T-helper 17 cell (primary cell): Measurements from ENCODE around the gene SYT6. TPM values are rescaled to one million over a fixed set of nuclear protein-coding genes. Genes with fewer than 3 reads are reported as not detected.
A peak's percentile ranks its signal among the peaks of the same experiment; 100 is the strongest.

ENCODE experiments used
- ATAC-seq: fragments of 150-1000 bp; cut with Tn5 transposase; 2 replicates; pipeline ENCODE4 v1.10.0; 2021; ENCODE audit warnings: mild to moderate bottlenecking, moderate library complexity
- DNase-seq, 3 donors: peaks; one replicate each; pipeline versions ENCODE4 v3.0.0 to v3.0.0-alpha.2; 2020 to 2021
- H3K9me3 ChIP-seq: one replicate; pipeline ENCODE4 v1.7.0; 2013; ENCODE audit warnings: low read length, mild to moderate bottlenecking; ENCODE audit not compliant: control insufficient read depth, poor library complexity, severe bottlenecking
- H3K27ac Mint-ChIP-seq: one replicate; pipeline ENCODE4 v1.8.0; 2022; ENCODE audit warnings: mild to moderate bottlenecking, moderate library complexity, mixed read lengths
- H3K27me3 Mint-ChIP-seq: one replicate; pipeline ENCODE4 v1.8.0; 2022; ENCODE audit warnings: mixed read lengths
- H3K36me3 Mint-ChIP-seq: one replicate; pipeline ENCODE4 v1.8.0; 2022; ENCODE audit warnings: low read depth, mixed read lengths
- H3K4me1 Mint-ChIP-seq: one replicate; pipeline ENCODE4 v1.8.0; 2022; ENCODE audit warnings: mild to moderate bottlenecking, mixed read lengths
- H3K4me3 Mint-ChIP-seq: one replicate; pipeline ENCODE4 v1.8.0; 2022; ENCODE audit warnings: mild to moderate bottlenecking, moderate library complexity, mixed read lengths
- total RNA-seq, 4 donors: library from RNA in 2 of 4; stranded (reverse) in 2 of 4; gene quantifications; one replicate each; pipeline ENCODE4 v1.2.3 and lab custom pipeline; 2022 to 2026

SYT6 gene
- total RNA-seq, 2 donors from 2014 or later: 0.10 TPM; not detected in 1

GRCh38 chr1:114107474-114108435 lies 45.9 kb downstream of the SYT6 start:
- peaks cover 3% of the 10 kb centered on the region for H3K4me1 Mint-ChIP-seq
- H3K36me3 Mint-ChIP-seq: peaks cover 4% of the 10 kb centered on the region
- no peak overlapping the region for H3K27ac Mint-ChIP-seq
- no peaks in the 10 kb centered on the region for H3K9me3 ChIP-seq
- no peak overlapping the region for H3K4me3 Mint-ChIP-seq
- H3K27me3 Mint-ChIP-seq: peaks cover 26% of the 10 kb centered on the region
- DNase-seq (no peak), ATAC-seq (no peak)

- Mint-ChIP-seq H3K36me3 (peaks cover 3% of the 10 kb centered on the region), H3K27me3 (peaks cover 35% of the 10 kb centered on the region), H3K27ac (no peak overlapping the region), H3K4me3 (no peak overlapping the region), H3K4me1 (no peaks in the 10 kb centered on the region)
- DNase-seq (no peak), ATAC-seq (no peak)
- no peaks in the 10 kb centered on the region for H3K9me3 ChIP-seq
These were observed 48.2 kb downstream of the SYT6 start for GRCh38 chr1:114105421-114105979.

DNA sequence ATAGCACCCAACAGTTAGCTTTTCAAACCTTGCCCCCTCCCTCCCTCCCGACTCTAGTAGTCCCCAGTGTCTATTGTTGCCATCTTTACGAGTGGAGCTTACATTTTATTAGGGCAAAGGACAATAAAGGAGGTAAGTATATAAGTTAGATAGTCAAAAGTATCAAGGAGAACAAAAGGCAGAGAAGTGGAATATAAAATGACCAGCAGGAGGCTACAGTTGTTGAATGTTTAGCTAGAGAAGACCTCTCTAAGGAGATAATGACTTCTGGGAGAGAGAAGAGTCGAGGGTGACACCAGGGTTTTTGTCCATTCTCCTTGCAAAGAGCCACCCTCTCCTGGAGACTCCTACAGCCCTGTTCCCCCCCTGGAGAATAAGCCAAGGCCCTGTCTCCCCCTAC lies 48.7 kb downstream of the SYT6 start:
- peaks cover 35% of the 10 kb centered on the region for H3K27me3 Mint-ChIP-seq

DNA sequence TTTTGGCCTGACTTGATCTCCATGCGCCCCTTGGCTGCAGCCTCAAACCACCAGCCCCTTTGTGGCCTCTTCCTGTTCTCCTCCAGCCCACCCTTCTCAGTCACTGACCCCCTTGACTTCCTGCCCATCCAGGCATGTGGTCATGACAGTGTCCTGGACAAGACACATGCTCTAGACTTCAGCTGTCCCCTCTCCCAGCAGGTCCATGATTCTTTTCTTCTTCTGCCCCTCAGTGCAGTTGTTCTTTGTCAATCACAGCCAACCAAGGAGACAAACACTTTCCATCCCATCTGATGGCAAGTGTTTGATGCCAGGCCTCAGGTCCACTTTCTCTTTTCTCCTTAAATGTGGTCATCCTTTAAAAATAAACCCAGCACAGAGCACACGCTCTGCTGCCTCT lies 49.7 kb downstream of the SYT6 start:
- Mint-ChIP-seq H3K4me1 (no peaks in the 10 kb centered on the region), H3K4me3 (no peak overlapping the region), H3K36me3 (peaks cover 3% of the 10 kb centered on the region), H3K27ac (peak overlapping the region; percentile 49), H3K27me3 (peaks cover 39% of the 10 kb centered on the region)
- no peak for DNase-seq
- no peaks in the 10 kb centered on the region for H3K9me3 ChIP-seq
- no peak for ATAC-seq

More for the DNA sequence above, 48.7 kb downstream of the SYT6 start:
- H3K36me3 Mint-ChIP-seq: peaks cover 3% of the 10 kb centered on the region
- no peak overlapping the region for H3K27ac Mint-ChIP-seq
- DNase-seq (no peak), ATAC-seq (no peak)
- no peaks in the 10 kb centered on the region for H3K4me1 Mint-ChIP-seq
- no peak overlapping the region for H3K4me3 Mint-ChIP-seq
- no peaks in the 10 kb centered on the region for H3K9me3 ChIP-seq

DNA sequence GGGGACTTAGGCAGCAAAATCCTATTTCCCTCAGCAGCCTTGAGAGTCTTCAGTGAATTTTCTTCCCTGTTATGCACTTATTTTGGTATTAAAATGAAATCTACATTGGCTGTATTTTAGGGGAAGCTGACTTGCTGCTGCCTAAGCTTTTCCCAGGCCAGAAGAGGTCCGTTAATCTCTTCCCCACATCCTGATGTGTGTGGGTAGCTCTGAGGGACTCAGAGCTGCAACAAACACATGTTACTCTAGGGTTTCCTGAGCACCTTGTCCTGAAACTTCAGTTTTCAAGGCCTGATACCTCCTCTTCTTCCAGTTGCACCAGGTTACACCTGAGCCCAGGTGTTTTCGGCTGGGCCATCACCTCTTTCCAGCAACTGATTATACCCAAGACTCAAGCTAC lies 51.5 kb downstream of the SYT6 start:
- ATAC-seq: no peak
- peaks cover 3% of the 10 kb centered on the region for H3K36me3 Mint-ChIP-seq
- no peak for DNase-seq
- no peak overlapping the region for H3K27ac Mint-ChIP-seq
- H3K27me3 Mint-ChIP-seq: peaks cover 38% of the 10 kb centered on the region
- H3K9me3 ChIP-seq: no peaks in the 10 kb centered on the region
- H3K4me1 Mint-ChIP-seq: no peaks in the 10 kb centered on the region
- no peak overlapping the region for H3K4me3 Mint-ChIP-seq

DNA sequence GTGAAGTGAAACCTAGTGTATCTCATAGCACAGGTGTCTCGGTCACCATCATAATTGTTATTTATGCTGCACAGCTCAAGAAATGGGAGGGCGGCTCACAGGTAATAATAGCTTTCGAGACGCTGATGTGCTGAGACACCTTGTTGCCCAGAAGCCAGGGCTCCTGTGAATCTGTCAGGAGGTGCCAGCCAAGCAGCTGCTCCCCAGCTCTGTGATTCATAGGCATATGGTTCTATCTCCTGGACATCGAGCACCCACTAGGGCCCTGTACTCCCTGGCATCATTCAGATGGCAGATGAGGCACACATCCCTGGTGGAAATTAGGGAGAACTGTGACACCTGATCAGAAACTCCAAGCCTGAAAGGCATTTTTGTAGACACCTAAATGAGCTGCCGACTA lies 53.5 kb downstream of the SYT6 start:
- H3K27ac Mint-ChIP-seq: no peak overlapping the region
- no peaks in the 10 kb centered on the region for H3K4me1 Mint-ChIP-seq
- no peaks in the 10 kb centered on the region for H3K9me3 ChIP-seq
- H3K27me3 Mint-ChIP-seq: peaks cover 46% of the 10 kb centered on the region
- H3K36me3 Mint-ChIP-seq: peaks cover 3% of the 10 kb centered on the region
- ATAC-seq (no peak), DNase-seq (no peak)
- no peak overlapping the region for H3K4me3 Mint-ChIP-seq

GRCh38 chr1:114099268-114099667 lies 54.4 kb downstream of the SYT6 start:
- H3K4me3 Mint-ChIP-seq: no peak overlapping the region
- no peak overlapping the region for H3K27ac Mint-ChIP-seq
- peaks cover 3% of the 10 kb centered on the region for H3K36me3 Mint-ChIP-seq
- no peaks in the 10 kb centered on the region for H3K4me1 Mint-ChIP-seq
- ATAC-seq (no peak), DNase-seq (no peak)
- H3K9me3 ChIP-seq: no peaks in the 10 kb centered on the region
- H3K27me3 Mint-ChIP-seq: peaks cover 53% of the 10 kb centered on the region

DNA sequence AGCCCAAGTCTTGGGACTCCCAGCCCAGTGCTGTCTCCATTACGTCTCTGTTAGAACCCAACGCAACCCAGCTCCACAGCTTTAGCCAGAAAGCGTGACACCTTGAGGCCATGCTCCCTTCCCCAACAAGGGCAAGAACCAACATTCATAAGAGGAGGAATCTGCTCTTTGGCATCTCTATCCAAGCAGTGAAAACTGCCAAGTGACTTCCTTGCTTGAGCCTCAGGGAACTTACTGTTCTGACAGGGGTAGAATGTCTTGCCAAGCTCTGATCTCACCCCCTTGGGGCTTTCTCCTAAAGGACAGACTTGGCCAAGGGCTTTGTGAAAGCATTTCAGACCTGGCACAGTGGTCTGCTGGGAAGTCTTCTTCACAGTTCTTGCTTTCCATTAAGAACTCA lies 56.6 kb downstream of the SYT6 start:
- Mint-ChIP-seq H3K4me1 (no peaks in the 10 kb centered on the region), H3K4me3 (no peak overlapping the region), H3K27me3 (peaks cover 42% of the 10 kb centered on the region), H3K27ac (no peak overlapping the region), H3K36me3 (no peaks in the 10 kb centered on the region)
- ATAC-seq: no peak
- DNase-seq: no peak
- no peaks in the 10 kb centered on the region for H3K9me3 ChIP-seq

GRCh38 chr1:114094675-114095074 lies 59.0 kb downstream of the SYT6 start:
- H3K27me3 Mint-ChIP-seq: peaks cover 52% of the 10 kb centered on the region
- no peak overlapping the region for H3K27ac Mint-ChIP-seq
- no peaks in the 10 kb centered on the region for H3K36me3 Mint-ChIP-seq
- H3K4me1 Mint-ChIP-seq: no peaks in the 10 kb centered on the region
- no peak for DNase-seq
- no peaks in the 10 kb centered on the region for H3K9me3 ChIP-seq
- ATAC-seq: no peak
- no peak overlapping the region for H3K4me3 Mint-ChIP-seq

GRCh38 chr1:114094363-114094634 lies 59.4 kb downstream of the SYT6 start:
- Mint-ChIP-seq H3K4me1 (no peaks in the 10 kb centered on the region), H3K36me3 (no peaks in the 10 kb centered on the region), H3K27ac (no peak overlapping the region), H3K4me3 (no peak overlapping the region), H3K27me3 (peaks cover 54% of the 10 kb centered on the region)
- ATAC-seq (no peak), DNase-seq (no peak)
- no peaks in the 10 kb centered on the region for H3K9me3 ChIP-seq

- H3K9me3 ChIP-seq: no peaks in the 10 kb centered on the region
- Mint-ChIP-seq H3K27me3 (peaks cover 54% of the 10 kb centered on the region), H3K4me3 (no peak overlapping the region), H3K4me1 (peaks cover 4% of the 10 kb centered on the region), H3K27ac (no peak overlapping the region), H3K36me3 (no peaks in the 10 kb centered on the region)
- ATAC-seq: no peak
- DNase-seq: no peak
These were observed 59.9 kb downstream of the SYT6 start for GRCh38 chr1:114093624-114094362.

- no peaks in the 10 kb centered on the region for H3K36me3 Mint-ChIP-seq
- H3K4me1 Mint-ChIP-seq: peaks cover 4% of the 10 kb centered on the region
- H3K9me3 ChIP-seq: no peaks in the 10 kb centered on the region
- ATAC-seq (no peak), DNase-seq (no peak)
- peaks cover 53% of the 10 kb centered on the region for H3K27me3 Mint-ChIP-seq
- no peak overlapping the region for H3K4me3 Mint-ChIP-seq
- H3K27ac Mint-ChIP-seq: no peak overlapping the region
These were observed 61.2 kb downstream of the SYT6 start for GRCh38 chr1:114092186-114093062.

- no peak for ATAC-seq
- Mint-ChIP-seq H3K27ac (no peak overlapping the region), H3K4me1 (peaks cover 4% of the 10 kb centered on the region), H3K27me3 (peaks cover 56% of the 10 kb centered on the region), H3K36me3 (no peaks in the 10 kb centered on the region), H3K4me3 (no peak overlapping the region)
- H3K9me3 ChIP-seq: no peaks in the 10 kb centered on the region
- DNase-seq: no peak
These were observed 62.0 kb downstream of the SYT6 start for GRCh38 chr1:114091711-114092110.
